Stromal cell of bone marrow (primary cell): ENCODE results near the gene HMG20A.
A peak's percentile ranks its signal among the peaks of the same experiment; 100 is the strongest.
"Not testable (repeated sequence)": the region's sequence is repeated elsewhere in the genome, so short reads cannot be mapped to it uniquely, and the experiment has no call there.

Source experiments
- DNase-seq: peaks from one replicate; pipeline ENCODE4 v3.0.0-alpha.2; 2012; ENCODE audit warnings: low read depth

Gene HMG20A

GRCh38 chr15:77420610-77421369, at the start of gene HMG20A:
Gene HMG20A (plus strand): TSS chr15:77420888. CDS start chr15:77458408, 37,520 bp downstream.
- DNase-seq = peak; percentile 70

GRCh38 chr15:77371850-77372563, 48.7 kb upstream of the HMG20A start:
- no peak for DNase-seq

GRCh38 chr15:77373441-77373840, 47.2 kb upstream of the HMG20A start:
- DNase-seq = no peak

DNA sequence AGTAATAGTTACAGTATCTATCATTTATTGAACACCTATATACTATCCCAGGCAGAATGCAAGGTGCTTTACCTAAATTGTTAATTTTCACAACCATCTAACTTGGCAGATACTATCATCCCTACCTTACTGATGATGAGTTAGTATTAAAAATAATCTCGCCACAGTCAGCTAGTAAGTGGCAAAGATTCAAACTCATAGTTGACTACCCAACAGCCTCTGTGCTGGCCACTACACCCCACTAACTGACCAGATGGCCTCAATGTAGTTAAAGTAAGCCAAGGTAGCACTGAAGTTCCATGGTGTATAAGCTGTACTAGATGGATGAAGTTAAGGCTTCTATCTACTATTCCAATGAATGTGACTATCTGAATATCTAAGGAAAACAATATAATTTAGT, 45.6 kb upstream of the HMG20A start:
- no peak for DNase-seq

GRCh38 chr15:77376770-77377169, 43.9 kb upstream of the HMG20A start:
- DNase-seq = no peak

DNA sequence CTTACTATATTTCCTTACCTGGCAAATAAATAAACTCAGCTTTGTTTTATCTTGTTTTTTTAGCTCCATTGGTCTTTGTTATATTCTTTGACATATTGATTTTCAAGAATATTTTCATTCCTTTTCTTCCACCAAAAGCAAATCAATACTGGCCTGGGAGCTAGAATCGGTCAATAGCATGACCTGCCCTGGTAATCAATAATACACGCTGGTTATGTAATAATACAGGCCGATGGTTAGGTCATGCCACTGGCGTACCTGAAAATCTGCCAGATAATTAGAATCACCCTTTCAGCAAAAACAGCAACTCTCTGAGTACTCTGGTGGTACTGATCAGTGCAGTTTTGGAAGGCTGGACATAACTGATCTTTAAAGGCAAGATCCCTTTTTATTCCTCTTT, 40.7 kb upstream of the HMG20A start:
- no peak for DNase-seq

DNA sequence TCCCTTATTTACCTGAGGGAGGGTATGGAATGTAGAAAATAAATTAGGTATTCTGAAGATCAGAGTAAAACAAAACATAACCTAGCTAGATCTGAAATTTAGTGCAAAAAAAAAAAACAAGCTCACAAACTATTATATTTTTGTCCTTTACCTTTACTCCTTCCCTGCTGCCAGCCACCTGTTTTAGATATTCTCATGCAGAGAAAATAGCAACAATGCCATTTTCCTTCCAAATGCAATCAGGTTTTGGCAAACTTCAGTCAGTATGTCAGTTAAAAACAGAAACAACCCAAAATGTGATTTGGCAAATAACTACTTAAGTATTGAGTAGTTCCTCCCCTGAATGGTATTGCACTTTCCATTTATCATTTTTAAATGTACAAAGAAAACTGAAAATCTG, 36.6 kb upstream of the HMG20A start:
- no peak for DNase-seq

GRCh38 chr15:77384589-77385359, 35.9 kb upstream of the HMG20A start:
- DNase-seq = no peak

DNA sequence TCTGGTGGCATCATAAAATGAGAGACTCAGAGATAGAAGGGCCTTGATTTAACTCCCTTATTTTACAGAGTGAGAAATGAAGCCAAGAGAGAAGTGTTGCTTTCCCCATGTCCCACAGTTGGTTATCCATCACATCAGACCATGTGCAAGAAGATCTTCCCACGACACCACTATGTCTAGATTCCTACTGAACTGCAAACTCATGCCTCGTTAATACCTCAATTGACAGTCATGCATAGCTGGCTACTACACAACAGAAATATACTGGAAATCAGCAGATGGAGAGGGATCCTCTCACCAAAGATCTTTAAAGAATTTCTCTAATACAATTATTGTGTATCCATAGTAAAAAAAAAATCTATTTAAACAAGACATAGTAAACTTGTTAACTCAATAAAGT, 34.1 kb upstream of the HMG20A start:
- no peak for DNase-seq

GRCh38 chr15:77387365-77388105, 33.2 kb upstream of the HMG20A start:
- DNase-seq = no peak

GRCh38 chr15:77391372-77391951, 29.2 kb upstream of the HMG20A start:
- no peak for DNase-seq

- DNase-seq = no peak
Measured at GRCh38 chr15:77392762-77393470, 27.8 kb upstream of the HMG20A start.

DNA sequence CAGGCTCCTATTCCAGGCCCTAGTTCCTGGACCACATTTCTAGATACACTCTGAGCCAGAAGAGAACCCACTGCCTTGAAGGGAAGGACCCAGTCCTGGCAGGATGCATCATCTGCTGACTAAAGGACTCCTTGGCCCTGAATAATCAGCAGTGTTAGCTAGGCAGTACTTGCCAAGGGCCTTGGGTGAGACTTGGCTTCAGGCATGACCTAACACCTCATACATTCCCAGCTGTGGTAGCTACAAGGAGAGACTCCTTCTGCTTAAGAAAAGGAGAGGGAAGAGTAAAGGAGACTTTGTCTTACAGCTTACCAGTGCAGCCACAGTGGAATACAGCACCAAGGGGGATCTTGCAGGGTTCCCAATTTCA, 27.2 kb upstream of the HMG20A start:
- no peak for DNase-seq

GRCh38 chr15:77395013-77395774, 25.5 kb upstream of the HMG20A start:
- no peak for DNase-seq

DNA sequence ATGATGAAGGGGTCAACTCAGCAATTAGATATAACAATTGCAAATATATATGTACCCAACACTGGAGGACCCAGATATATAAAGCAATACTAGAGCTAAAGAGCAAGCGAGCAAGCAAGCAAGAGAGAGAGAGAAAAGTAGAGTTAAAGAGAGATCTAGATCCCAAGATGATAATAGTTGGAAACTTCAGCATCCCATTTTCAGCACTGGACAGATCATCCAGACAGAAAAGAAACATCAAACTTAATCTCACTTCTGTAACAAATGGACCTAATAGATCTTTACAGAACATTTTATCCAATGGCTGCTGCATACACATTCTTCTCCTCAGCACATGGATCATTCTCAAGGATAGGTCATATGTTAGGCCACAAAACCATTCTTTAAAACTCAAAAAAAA, 24.0 kb upstream of the HMG20A start:
- no peak for DNase-seq

DNA sequence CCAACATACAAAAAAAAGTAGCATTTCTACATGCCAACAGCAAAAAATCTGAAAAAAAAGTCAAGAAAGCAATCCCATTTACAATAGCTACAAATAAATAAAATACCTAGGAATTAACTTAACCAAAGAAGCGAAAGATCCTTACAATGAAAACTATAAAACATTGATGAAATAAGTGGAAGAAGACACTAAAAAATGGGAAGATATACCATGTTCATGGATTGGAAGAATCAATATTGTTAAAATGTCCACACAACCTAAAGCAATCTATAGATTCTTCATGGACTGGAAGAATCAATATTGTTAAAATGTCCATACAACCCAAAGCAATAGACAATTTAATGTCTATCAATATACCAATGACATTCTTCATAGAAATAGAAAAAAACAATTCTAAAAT, 21.8 kb upstream of the HMG20A start:
- DNase-seq = no peak

DNA sequence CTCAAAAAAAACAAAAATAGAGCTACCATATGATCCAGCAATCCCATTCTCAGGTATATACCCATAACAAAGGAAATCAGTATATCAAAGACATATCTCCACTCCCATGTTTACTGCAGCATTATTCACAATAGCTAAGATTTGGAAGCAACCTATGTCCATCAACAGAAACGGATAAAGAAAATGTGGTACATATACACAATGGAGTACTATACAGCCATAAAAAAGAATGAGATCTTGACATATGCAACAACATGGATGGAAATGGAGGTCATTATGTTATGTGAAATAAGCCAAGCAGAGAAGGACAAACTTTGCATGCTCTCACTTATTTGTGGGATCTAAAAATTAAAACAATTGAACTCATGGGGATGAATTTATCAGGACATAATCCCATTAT, 20.4 kb upstream of the HMG20A start:
- DNase-seq = no peak

DNA sequence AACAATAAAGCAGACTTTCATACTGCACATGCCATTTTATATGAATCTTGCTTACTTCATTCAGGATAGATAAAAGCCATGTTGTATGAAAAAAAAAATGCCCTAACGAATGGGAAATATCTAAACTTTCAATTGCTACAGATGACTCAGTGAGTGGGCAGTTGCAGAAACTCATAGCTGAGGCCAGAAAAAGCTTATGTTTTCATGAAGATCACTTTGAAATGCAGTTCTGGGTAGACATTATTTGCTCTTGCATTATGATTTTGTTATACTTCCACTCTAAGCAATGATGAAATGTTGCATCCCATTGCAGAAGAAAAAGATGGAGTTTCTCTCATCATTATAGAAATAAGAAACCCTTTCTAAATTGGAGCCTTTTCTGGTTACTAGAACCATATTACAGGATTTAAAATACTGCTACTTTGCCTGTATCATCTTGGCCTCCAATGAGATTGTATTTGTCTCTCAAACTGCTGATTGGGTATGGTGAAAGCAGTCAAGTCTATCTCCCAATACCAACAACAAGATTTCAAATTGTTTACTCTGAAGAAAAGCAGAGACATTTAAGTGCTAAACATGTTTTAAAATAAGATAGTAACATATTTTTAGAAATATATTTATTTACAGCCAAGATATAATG, 17.8 kb upstream of the HMG20A start:
- DNase-seq = peak; percentile 51

DNA sequence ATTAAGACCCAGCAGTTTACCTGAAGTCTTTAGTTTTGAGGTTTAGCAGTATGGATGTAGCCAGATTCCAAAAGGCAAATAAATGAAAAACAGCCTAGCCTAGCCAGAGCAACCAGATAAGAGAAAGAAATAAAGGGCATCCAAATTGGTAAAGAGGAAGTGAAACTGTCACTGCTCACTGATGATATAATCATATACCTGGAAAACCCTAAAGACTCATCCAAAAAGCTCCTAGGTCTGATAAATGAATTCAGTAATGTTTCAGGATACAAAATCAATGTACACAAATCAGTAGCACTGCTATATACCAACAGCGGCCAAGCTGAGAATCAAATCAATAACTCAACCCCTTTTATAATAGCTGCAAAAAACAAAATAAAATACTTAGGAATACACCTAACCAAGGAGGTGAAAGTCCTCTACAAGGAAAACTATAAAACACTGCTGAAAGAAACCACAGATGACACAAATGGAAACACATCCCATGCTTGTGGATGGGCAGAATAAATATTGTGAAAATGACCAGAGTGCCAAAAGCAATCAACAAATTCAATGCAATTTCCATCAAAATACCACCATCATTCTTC, 14.4 kb upstream of the HMG20A start:
- DNase-seq = not testable (repeated sequence)

- no peak for DNase-seq
Measured at GRCh38 chr15:77406846-77407245, 13.8 kb upstream of the HMG20A start.
